SK-N-SH (cell line): ENCODE data around the gene SDE2. TPM values are rescaled to one million over a fixed set of nuclear protein-coding genes. Genes with fewer than 3 reads are reported as not detected.

ENCODE experiments used
- CTCF ChIA-PET: fragments of 300-600, 350-600 bp; formaldehyde crosslinking; extraction: SDS; loops from one replicate; lab custom pipeline; 2021; lab: Yijun Ruan, JAX
- POLR2A ChIA-PET: fragments of 350-600 bp; sonication (Branson Sonifier 250); formaldehyde crosslinking; extraction: SDS; loops from one replicate; lab custom pipeline; 2020; ENCODE audit warnings: antibody characterized with exemption, inconsistent platforms; lab: Yijun Ruan, JAX
- DNase-seq: peaks from one replicate; pipeline ENCODE4 v3.0.0; 2012
- H2AFZ ChIP-seq: fragments of 200-600 bp; sonication (generic); 2 replicates; pipeline ENCODE4 v1.8.1; 2016; ENCODE audit warnings: antibody characterized with exemption, mild to moderate bottlenecking, low read depth
- H3F3A ChIP-seq: fragments of 200-600 bp; sonication (generic); replicated peaks from 2 replicates; pipeline ENCODE3; 2016; ENCODE audit warnings: antibody characterized with exemption, mild to moderate bottlenecking; ENCODE audit not compliant: insufficient read depth
- H3K27ac ChIP-seq, 2 experiments: fragments of 200-500 bp in 1 of 2; fragments of 200-600 bp in 1 of 2; sonication (Bioruptor generic) in 1 of 2; sonication (generic), shearing (Covaris generic) in 1 of 2; 2 replicates each; pipeline versions ENCODE4 v1.5.1 to v1.6.1; 2014 to 2016; ENCODE audit warnings: low read depth in 2 of 2, inconsistent platforms in 1 of 2, low read length in 1 of 2, mild to moderate bottlenecking in 1 of 2, mixed read lengths in 1 of 2
- H3K27me3 ChIP-seq: fragments of 200-600 bp; sonication (generic), shearing (Covaris generic); 2 replicates; pipeline ENCODE4 v1.6.1; 2016; ENCODE audit warnings: mixed run types; ENCODE audit not compliant: insufficient read depth
- H3K36me3 ChIP-seq, 2 experiments: fragments of 200-500 bp in 1 of 2; fragments of 200-600 bp in 1 of 2; sonication (Bioruptor generic) in 1 of 2; sonication (generic) in 1 of 2; replicated peaks in 1 of 2; 2 replicates each; pipeline versions ENCODE3 to v1.5.1; 2014 to 2016; ENCODE audit warnings: low read length in 1 of 2, mild to moderate bottlenecking in 1 of 2; ENCODE audit not compliant: insufficient read depth in 2 of 2, control insufficient read depth in 1 of 2
- H3K4me1 ChIP-seq, 2 experiments: fragments of 200-500 bp in 1 of 2; fragments of 200-600 bp in 1 of 2; sonication (Bioruptor generic) in 1 of 2; sonication (generic), shearing (Covaris generic) in 1 of 2; 2 replicates each; pipeline versions ENCODE4 v1.5.1 to v1.6.1; 2014 to 2016; ENCODE audit warnings: low read depth in 1 of 2, low read length in 1 of 2, mixed run types in 1 of 2; ENCODE audit not compliant: insufficient read depth in 2 of 2, control insufficient read depth in 1 of 2
- H3K4me2 ChIP-seq: fragments of 200-600 bp; sonication (generic), shearing (Covaris generic); 2 replicates; pipeline ENCODE4 v1.6.1; 2017; ENCODE audit warnings: mixed run types
- H3K4me3 ChIP-seq, 2 experiments: fragments of 200-500 bp in 1 of 2; fragments of 200-600 bp in 1 of 2; sonication (Bioruptor generic) in 1 of 2; sonication (generic), shearing (Covaris generic) in 1 of 2; 2 replicates each; pipeline versions ENCODE4 v1.5.1 to v1.8.1; 2014 to 2016; ENCODE audit warnings: low read depth in 2 of 2, inconsistent platforms in 1 of 2, low read length in 1 of 2, mild to moderate bottlenecking in 1 of 2, mixed read lengths in 1 of 2, moderate library complexity in 1 of 2
- H3K79me2 ChIP-seq: fragments of 200-600 bp; sonication (generic); 2 replicates; pipeline ENCODE4 v1.8.1; 2017; ENCODE audit warnings: mild to moderate bottlenecking; ENCODE audit not compliant: insufficient read depth
- H3K9ac ChIP-seq: fragments of 200-600 bp; sonication (generic); 2 replicates; pipeline ENCODE4 v1.6.1; 2017; ENCODE audit warnings: mixed run types
- H3K9me2 ChIP-seq: fragments of 200-600 bp; sonication (generic); 2 replicates; pipeline ENCODE4 v1.6.1; 2017; ENCODE audit warnings: mixed run types
- H3K9me3 ChIP-seq: fragments of 200-600 bp; sonication (generic); 2 replicates; pipeline ENCODE4 v1.6.1; 2017; ENCODE audit warnings: mixed run types, mild to moderate bottlenecking, moderate library complexity
- H4K20me1 ChIP-seq: fragments of 200-600 bp; sonication (generic); 2 replicates; pipeline ENCODE4 v1.6.1; 2017; ENCODE audit warnings: mild to moderate bottlenecking, mixed run types; ENCODE audit not compliant: insufficient read depth
- ELF1 ChIP-seq: IDR thresholded peaks from 2 replicates; pipeline ENCODE4 v1.4.0; 2012
- EP300 ChIP-seq, 2 experiments: IDR thresholded peaks; 2 replicates each; pipeline versions ENCODE4 v1.4.0 to v1.6.1; 2012; ENCODE audit warnings: borderline replicate concordance in 1 of 2, low read depth in 1 of 2, low read length in 1 of 2
- FOXM1 ChIP-seq: IDR thresholded peaks from 2 replicates; pipeline ENCODE4 v1.4.0; 2012; ENCODE audit warnings: low read depth, mild to moderate bottlenecking
- GABPA ChIP-seq: IDR thresholded peaks from 2 replicates; pipeline ENCODE4 v1.4.0; 2012; ENCODE audit warnings: low read depth, mild to moderate bottlenecking
- MAX ChIP-seq: IDR thresholded peaks from 2 replicates; pipeline ENCODE4 v1.4.0; 2012; ENCODE audit warnings: low read depth
- MEF2A ChIP-seq: IDR thresholded peaks from 2 replicates; pipeline ENCODE4 v1.4.0; 2012; ENCODE audit warnings: low read depth, borderline replicate concordance
- NFIC ChIP-seq: IDR thresholded peaks from 2 replicates; pipeline ENCODE4 v1.4.0; 2012; ENCODE audit warnings: borderline replicate concordance
- NRF1 ChIP-seq: IDR thresholded peaks from 2 replicates; pipeline ENCODE4 v1.6.1; 2012; ENCODE audit warnings: low read depth, mild to moderate bottlenecking, low read length
- POLR2AphosphoS5 ChIP-seq: IDR thresholded peaks from 2 replicates; pipeline ENCODE4 v1.6.1; 2012; ENCODE audit warnings: low read depth, low read length
- RFX5 ChIP-seq: IDR thresholded peaks from 2 replicates; pipeline ENCODE4 v1.6.1; 2012; ENCODE audit warnings: mild to moderate bottlenecking, improper control_type of control experiment, low read length
- SMC3 ChIP-seq: IDR thresholded peaks from 2 replicates; pipeline ENCODE4 v1.6.1; 2012; ENCODE audit warnings: low read depth, low read length, improper control_type of control experiment
- TAF1 ChIP-seq: IDR thresholded peaks from 2 replicates; pipeline ENCODE4 v1.6.1; 2012; ENCODE audit warnings: low read depth, mild to moderate bottlenecking, low read length, moderate library complexity, borderline replicate concordance
- TCF12 ChIP-seq: IDR thresholded peaks from 2 replicates; pipeline ENCODE4 v1.4.0; 2012
- TEAD4 ChIP-seq: IDR thresholded peaks from 2 replicates; pipeline ENCODE4 v1.4.0; 2012; ENCODE audit warnings: mild to moderate bottlenecking, borderline replicate concordance; ENCODE audit not compliant: insufficient read depth
- YY1 ChIP-seq: IDR thresholded peaks from 2 replicates; pipeline ENCODE4 v1.4.0; 2012; ENCODE audit warnings: low read depth, mild to moderate bottlenecking
- WGBS: methylation state at CpG from one replicate; pipeline ENCODE4 v1.1.6; 2017; ENCODE audit warnings: low lambda C conversion rate; 5-methylcytosine and 5-hydroxymethylcytosine counted together
- polyA plus RNA-seq, 3 experiments: library from polyadenylated mRNA; depleted of rRNA; stranded (reverse); fragments of >200 nt; gene quantifications; 2 replicates each; pipeline ENCODE4 v1.2.3, GENCODE V29; 2012
- TF ChIP-seq, protein P1 (sequence below): fragments of 200-600 bp; sonication (generic); IDR thresholded peaks from 2 replicates; pipeline ENCODE4 v1.6.1; 2017; ENCODE audit warnings: antibody characterized with exemption, mild to moderate bottlenecking, moderate library complexity
- TF ChIP-seq, protein P2 (sequence below): fragments of 150-350 bp; IDR thresholded peaks from 2 replicates; pipeline ENCODE4 v1.6.1; 2017; ENCODE audit warnings: antibody characterized with exemption, low read length, low read depth, borderline replicate concordance

The SDE2 gene
- polyA plus RNA-seq, 1 of the 3 experiments (the other 2 are of a cell fraction) = 10.1 TPM

DNA sequence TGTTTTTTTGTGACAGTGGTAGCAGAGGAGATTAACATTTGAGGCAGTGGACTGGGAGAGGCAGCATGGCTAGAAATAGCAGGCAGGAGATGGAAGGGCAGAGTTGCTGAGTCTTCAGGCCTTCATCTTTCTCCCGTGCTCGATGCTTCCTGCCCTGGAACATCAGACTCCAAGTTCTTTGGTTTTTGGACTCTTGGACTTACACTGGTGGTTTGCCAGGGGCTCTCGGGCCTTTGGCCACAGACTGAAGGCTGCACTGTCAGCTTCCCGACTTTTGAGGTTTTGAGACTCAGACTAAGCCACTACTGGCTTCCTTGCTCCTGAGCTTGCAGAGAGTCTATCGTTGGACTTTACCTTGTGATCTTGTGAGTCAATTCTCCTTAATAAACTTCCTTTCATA, 33.9 kb downstream of the SDE2 start (continued):
- no peak for TF ChIP-seq TAF1
- no peak for TF ChIP-seq TCF12
- TF ChIP-seq EP300 (IDR thresholded peaks at IDR 0.05; ENCODE audit: borderline replicate concordance in 1 of 2, low read depth in 1 of 2, low read length in 1 of 2) = no peak
- TF ChIP-seq SMC3 = no peak
- TF ChIP-seq, protein P1, sequence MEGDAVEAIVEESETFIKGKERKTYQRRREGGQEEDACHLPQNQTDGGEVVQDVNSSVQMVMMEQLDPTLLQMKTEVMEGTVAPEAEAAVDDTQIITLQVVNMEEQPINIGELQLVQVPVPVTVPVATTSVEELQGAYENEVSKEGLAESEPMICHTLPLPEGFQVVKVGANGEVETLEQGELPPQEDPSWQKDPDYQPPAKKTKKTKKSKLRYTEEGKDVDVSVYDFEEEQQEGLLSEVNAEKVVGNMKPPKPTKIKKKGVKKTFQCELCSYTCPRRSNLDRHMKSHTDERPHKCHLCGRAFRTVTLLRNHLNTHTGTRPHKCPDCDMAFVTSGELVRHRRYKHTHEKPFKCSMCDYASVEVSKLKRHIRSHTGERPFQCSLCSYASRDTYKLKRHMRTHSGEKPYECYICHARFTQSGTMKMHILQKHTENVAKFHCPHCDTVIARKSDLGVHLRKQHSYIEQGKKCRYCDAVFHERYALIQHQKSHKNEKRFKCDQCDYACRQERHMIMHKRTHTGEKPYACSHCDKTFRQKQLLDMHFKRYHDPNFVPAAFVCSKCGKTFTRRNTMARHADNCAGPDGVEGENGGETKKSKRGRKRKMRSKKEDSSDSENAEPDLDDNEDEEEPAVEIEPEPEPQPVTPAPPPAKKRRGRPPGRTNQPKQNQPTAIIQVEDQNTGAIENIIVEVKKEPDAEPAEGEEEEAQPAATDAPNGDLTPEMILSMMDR = no peak
- TF ChIP-seq MAX = no peak
- no peak for TF ChIP-seq MEF2A
- no peak for TF ChIP-seq GABPA
- no peak for TF ChIP-seq NFIC
- TF ChIP-seq FOXM1 = no peak
- TF ChIP-seq ELF1 = no peak
- TF ChIP-seq POLR2AphosphoS5 = no peak
- TF ChIP-seq, protein P2, sequence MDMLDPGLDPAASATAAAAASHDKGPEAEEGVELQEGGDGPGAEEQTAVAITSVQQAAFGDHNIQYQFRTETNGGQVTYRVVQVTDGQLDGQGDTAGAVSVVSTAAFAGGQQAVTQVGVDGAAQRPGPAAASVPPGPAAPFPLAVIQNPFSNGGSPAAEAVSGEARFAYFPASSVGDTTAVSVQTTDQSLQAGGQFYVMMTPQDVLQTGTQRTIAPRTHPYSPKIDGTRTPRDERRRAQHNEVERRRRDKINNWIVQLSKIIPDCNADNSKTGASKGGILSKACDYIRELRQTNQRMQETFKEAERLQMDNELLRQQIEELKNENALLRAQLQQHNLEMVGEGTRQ = no peak
- TF ChIP-seq YY1 = no peak

DNA sequence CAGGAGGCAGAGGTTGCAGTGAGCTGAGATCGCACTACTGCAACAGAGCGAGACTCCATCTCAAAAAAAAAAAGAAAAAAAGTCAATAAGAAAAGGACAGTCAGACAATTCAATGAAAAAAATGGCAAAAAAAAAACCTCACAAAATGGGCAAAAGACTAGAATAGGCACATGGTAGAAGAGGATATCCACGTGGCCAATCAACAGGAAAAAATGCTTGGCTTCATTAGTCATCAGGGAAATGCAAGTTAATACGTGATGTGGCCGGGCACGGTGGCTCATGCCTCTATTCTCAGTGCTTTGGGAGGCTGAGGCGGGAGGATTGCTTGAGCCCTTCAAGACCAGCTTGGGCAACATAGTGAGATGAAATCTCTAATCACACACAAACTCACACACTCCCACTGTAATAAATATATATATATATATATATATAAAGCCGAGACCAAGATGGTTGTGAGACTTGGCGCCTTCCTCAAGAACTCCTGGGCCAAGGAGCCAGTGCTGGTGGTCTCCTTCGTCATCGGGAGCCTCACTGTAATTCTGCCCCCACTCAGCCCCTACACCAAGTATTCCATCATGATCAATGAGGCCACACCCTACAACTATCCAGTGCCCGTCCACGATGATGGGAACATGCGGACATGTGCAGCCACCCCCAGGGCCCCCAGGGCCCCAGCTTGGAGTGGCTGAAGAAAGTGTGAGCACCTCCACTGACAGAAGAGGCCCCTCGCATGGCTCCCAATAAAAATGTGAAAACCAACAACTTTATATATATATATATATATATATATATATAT, 35.2 kb downstream of the SDE2 start:
- POLR2A ChIA-PET = no interaction called here

More for the DNA sequence above, 35.2 kb downstream of the SDE2 start:
- Histone ChIP-seq H3K79me2 (no peaks in the 10 kb centered on the region), H3K9me3 (no peaks in the 10 kb centered on the region), H3K27ac (no peak overlapping the region), H3K36me3 (no peaks in the 10 kb centered on the region), H3K9ac (no peak overlapping the region), H3K27me3 (no peaks in the 10 kb centered on the region), H3K9me2 (no peaks in the 10 kb centered on the region), H3F3A (no peaks in the 10 kb centered on the region), H3K4me3 (no peak overlapping the region), H3K4me1 (no peaks in the 10 kb centered on the region), H4K20me1 (no peaks in the 10 kb centered on the region), H3K4me2 (no peak overlapping the region), H2AFZ (no peak overlapping the region)
- TF ChIP-seq TEAD4 (no peak), NRF1 (no peak), SMC3 (no peak), RFX5 (no peak)
- DNase-seq = no peak
- 88% methylated on average over 13 of the region's 15 CpGs for WGBS
- CTCF ChIA-PET = interaction anchor here (1.0 to 1.9 kb wide), 3 partner anchors 153 to 489 kb away, joined by 4 read pairs; partner anchors contain the start of genes EPHX1 and SRP9
